IPS-20b (cell line): Measurements from ENCODE around the gene DNER.
"Not testable (repeated sequence)": the region's sequence is repeated elsewhere in the genome, so short reads cannot be mapped to it uniquely, and the experiment has no call there.

Source experiments
- H3K27ac ChIP-seq: one replicate; pipeline ENCODE4 v1.5.1; 2013; ENCODE audit warnings: low read length
- H3K27me3 ChIP-seq: 2 replicates; pipeline ENCODE4 v1.6.1; 2013; ENCODE audit warnings: mild to moderate bottlenecking, low read length, inconsistent platforms; ENCODE audit not compliant: insufficient read depth
- H3K36me3 ChIP-seq: 2 replicates; pipeline ENCODE4 v1.6.1; 2013; ENCODE audit warnings: low read depth, mild to moderate bottlenecking, inconsistent platforms, low read length, moderate library complexity; ENCODE audit not compliant: insufficient read depth
- H3K4me1 ChIP-seq: 2 replicates; pipeline ENCODE4 v1.6.1; 2013; ENCODE audit warnings: mild to moderate bottlenecking, control low read depth, inconsistent platforms, low read length, moderate library complexity; ENCODE audit not compliant: insufficient read depth
- H3K4me3 ChIP-seq: 2 replicates; pipeline ENCODE4 v1.5.1; 2013; ENCODE audit warnings: mild to moderate bottlenecking, low read length, inconsistent platforms
- H3K9ac ChIP-seq: 2 replicates; pipeline ENCODE4 v1.6.1; 2013; ENCODE audit warnings: low read depth, mild to moderate bottlenecking, inconsistent platforms, low read length, moderate library complexity
- H3K9me3 ChIP-seq: 2 replicates; pipeline ENCODE4 v1.6.1; 2013; ENCODE audit warnings: mild to moderate bottlenecking, low read depth, low read length, inconsistent platforms; ENCODE audit not compliant: insufficient read depth

DNER gene

DNA sequence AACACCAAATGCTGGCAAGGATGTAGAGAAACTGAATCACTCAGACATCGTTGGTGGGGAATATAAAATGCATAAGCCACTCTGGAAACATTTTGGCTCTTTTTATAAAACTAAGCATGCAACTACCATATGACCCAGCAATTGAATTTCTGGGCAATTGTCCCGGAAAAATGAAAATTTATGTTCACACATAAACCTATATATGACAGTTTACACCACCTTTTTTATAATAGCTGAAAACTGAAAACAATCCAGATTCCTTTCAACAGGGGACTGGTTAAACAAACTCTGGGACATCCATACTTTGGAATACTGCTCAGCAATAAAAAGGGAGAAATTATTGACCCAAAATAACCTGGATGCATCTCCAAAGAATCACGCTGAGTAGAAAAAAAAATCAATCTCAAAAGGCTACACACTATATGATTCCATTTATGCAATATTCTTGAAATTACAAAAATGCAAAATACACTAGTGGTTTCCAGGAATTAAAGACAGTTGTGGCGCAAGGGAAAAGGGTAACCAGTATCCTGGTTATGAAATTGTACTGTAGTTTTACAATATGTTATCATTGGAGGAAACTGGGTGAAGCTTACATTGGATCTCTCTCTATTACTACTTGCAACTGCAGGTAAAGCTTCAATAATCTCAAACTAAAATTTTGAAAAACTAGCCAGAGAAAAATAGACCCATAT is 313.0 kb downstream of the DNER start:
- H3K36me3 ChIP-seq: no peaks in the 10 kb centered on the region
- H3K9me3 ChIP-seq: no peaks in the 10 kb centered on the region
- no peak overlapping the region for H3K9ac ChIP-seq
- H3K27me3 ChIP-seq: no peaks in the 10 kb centered on the region
- no peaks in the 10 kb centered on the region for H3K4me1 ChIP-seq
- H3K27ac ChIP-seq: no peak overlapping the region
- H3K4me3 ChIP-seq: no peak overlapping the region

- H3K9me3 ChIP-seq: no peaks in the 10 kb centered on the region
- H3K27ac ChIP-seq: no peak overlapping the region
- H3K4me3 ChIP-seq: no peak overlapping the region
- H3K27me3 ChIP-seq: no peaks in the 10 kb centered on the region
- 0 out of 2 replicates have a peak, but pooled peaks cover 5% of the 10 kb centered on the region for H3K4me1 ChIP-seq
- no peak overlapping the region for H3K9ac ChIP-seq
- no peaks in the 10 kb centered on the region for H3K36me3 ChIP-seq
Measured at GRCh38 chr2:229393926-229394325, 320.4 kb downstream of the DNER start.

GRCh38 chr2:229392196-229392595 is 322.2 kb downstream of the DNER start:
- H3K27ac ChIP-seq: no peak overlapping the region
- no peaks in the 10 kb centered on the region for H3K27me3 ChIP-seq
- H3K36me3 ChIP-seq: no peaks in the 10 kb centered on the region
- no peak overlapping the region for H3K9ac ChIP-seq
- H3K4me1 ChIP-seq: 0 out of 2 replicates have a peak, but pooled peaks cover 5% of the 10 kb centered on the region
- H3K4me3 ChIP-seq: no peak overlapping the region
- no peaks in the 10 kb centered on the region for H3K9me3 ChIP-seq

DNA sequence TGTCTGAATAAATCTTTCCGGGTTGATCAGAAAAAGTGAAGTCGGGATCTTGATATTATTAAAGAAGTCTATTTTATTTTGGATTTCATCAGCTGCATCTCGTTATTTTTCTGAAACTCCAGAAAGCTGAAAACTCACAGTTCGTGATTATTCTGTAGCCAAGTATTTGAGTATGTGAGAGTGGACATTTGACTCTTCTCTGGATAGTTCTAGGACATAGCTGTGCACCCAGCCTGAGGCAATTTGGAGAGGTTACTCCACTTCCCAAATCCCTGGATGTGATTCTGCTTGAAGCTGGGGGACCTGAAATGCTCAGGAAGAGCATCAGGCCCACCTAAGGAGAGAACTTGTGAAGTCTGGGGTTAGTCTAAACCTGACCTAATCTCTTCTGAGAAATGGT is 325.6 kb downstream of the DNER start:
- Histone ChIP-seq H3K36me3 (no peaks in the 10 kb centered on the region), H3K27ac (no peak overlapping the region), H3K9ac (no peak overlapping the region), H3K4me3 (no peak overlapping the region), H3K9me3 (peaks cover 6% of the 10 kb centered on the region; the same call in 1 of the 2 replicates), H3K27me3 (no peaks in the 10 kb centered on the region), H3K4me1 (no peaks in the 10 kb centered on the region)

DNA sequence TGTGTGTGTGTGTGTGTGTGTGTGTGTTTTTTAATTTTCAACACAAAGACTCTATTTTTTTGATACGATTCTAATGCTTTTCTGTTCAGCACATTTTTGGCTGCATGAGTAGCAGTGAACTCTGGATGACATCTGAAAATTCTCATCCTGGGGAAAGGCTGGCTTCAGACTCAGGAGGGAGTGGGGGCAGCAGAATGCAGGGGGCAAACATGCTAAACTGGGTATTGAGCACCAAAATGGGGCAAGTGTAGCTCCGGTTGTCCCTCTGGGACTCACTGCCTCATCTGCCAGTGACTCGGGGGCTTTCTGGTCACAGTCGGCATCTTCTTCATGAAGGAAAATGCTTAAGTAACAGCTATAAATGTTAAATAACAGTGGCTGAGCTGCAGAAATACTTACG is 326.5 kb downstream of the DNER start:
- no peaks in the 10 kb centered on the region for H3K36me3 ChIP-seq
- no peaks in the 10 kb centered on the region for H3K4me1 ChIP-seq
- no peak overlapping the region for H3K27ac ChIP-seq
- H3K9ac ChIP-seq: no peak overlapping the region
- no peak overlapping the region for H3K4me3 ChIP-seq
- no peaks in the 10 kb centered on the region for H3K27me3 ChIP-seq
- peaks cover 6% of the 10 kb centered on the region; the same call in 1 of the 2 replicates for H3K9me3 ChIP-seq

- no peaks in the 10 kb centered on the region for H3K4me1 ChIP-seq
- H3K27me3 ChIP-seq: no peaks in the 10 kb centered on the region
- H3K9me3 ChIP-seq: no peaks in the 10 kb centered on the region; the same call in 1 of the 2 replicates
- no peak overlapping the region for H3K9ac ChIP-seq
- H3K27ac ChIP-seq: no peak overlapping the region
- no peaks in the 10 kb centered on the region for H3K36me3 ChIP-seq
- no peak overlapping the region for H3K4me3 ChIP-seq
Measured at GRCh38 chr2:229380101-229380625, 334.2 kb downstream of the DNER start.

GRCh38 chr2:229378386-229378785 is 336.0 kb downstream of the DNER start:
- H3K4me3 ChIP-seq: no peak overlapping the region
- H3K9ac ChIP-seq: no peak overlapping the region
- no peaks in the 10 kb centered on the region for H3K4me1 ChIP-seq
- no peaks in the 10 kb centered on the region for H3K27me3 ChIP-seq
- H3K36me3 ChIP-seq: no peaks in the 10 kb centered on the region
- no peak overlapping the region for H3K27ac ChIP-seq
- no peaks in the 10 kb centered on the region for H3K9me3 ChIP-seq

GRCh38 chr2:229376866-229377265 is 337.5 kb downstream of the DNER start:
- H3K9me3 ChIP-seq: no peaks in the 10 kb centered on the region
- no peak overlapping the region for H3K27ac ChIP-seq
- no peaks in the 10 kb centered on the region for H3K4me1 ChIP-seq
- H3K36me3 ChIP-seq: no peaks in the 10 kb centered on the region
- no peak overlapping the region for H3K9ac ChIP-seq
- H3K27me3 ChIP-seq: no peaks in the 10 kb centered on the region
- H3K4me3 ChIP-seq: no peak overlapping the region

- no peaks in the 10 kb centered on the region for H3K27me3 ChIP-seq
- H3K4me1 ChIP-seq: no peaks in the 10 kb centered on the region
- H3K9me3 ChIP-seq: no peaks in the 10 kb centered on the region
- H3K4me3 ChIP-seq: no peak overlapping the region
- H3K9ac ChIP-seq: no peak overlapping the region
- H3K27ac ChIP-seq: no peak overlapping the region
- no peaks in the 10 kb centered on the region for H3K36me3 ChIP-seq
Measured at GRCh38 chr2:229375251-229375650, 339.1 kb downstream of the DNER start.

GRCh38 chr2:229373311-229373710 is 341.0 kb downstream of the DNER start:
- not testable (repeated sequence) for H3K9me3 ChIP-seq

GRCh38 chr2:229372207-229372606 is 342.1 kb downstream of the DNER start:
- H3K27ac ChIP-seq: no peak overlapping the region
- 0 out of 2 replicates have a peak, but pooled peaks cover 4% of the 10 kb centered on the region for H3K9me3 ChIP-seq
- H3K36me3 ChIP-seq: no peaks in the 10 kb centered on the region
- H3K9ac ChIP-seq: no peak overlapping the region
- no peaks in the 10 kb centered on the region for H3K4me1 ChIP-seq
- H3K27me3 ChIP-seq: no peaks in the 10 kb centered on the region
- no peak overlapping the region for H3K4me3 ChIP-seq

More at GRCh38 chr2:229373311-229373710, 341.0 kb downstream of the DNER start:
- not testable (repeated sequence) for H3K4me1 ChIP-seq, H3K27me3 ChIP-seq, H3K36me3 ChIP-seq, H3K9ac ChIP-seq, H3K27ac ChIP-seq, H3K4me3 ChIP-seq

GRCh38 chr2:229371086-229371485 is 343.3 kb downstream of the DNER start:
- Histone ChIP-seq H3K4me1 (no peaks in the 10 kb centered on the region), H3K9me3 (0 out of 2 replicates have a peak, but pooled peaks cover 4% of the 10 kb centered on the region), H3K36me3 (no peaks in the 10 kb centered on the region), H3K4me3 (no peak overlapping the region), H3K27me3 (no peaks in the 10 kb centered on the region), H3K9ac (no peak overlapping the region), H3K27ac (no peak overlapping the region)
